Parathyroid adenoma (tissue), 2 donors: ENCODE results near the gene CTXN1.
A peak's percentile ranks its signal among the peaks of the same experiment; 100 is the strongest.
"Not testable (repeated sequence)": the region's sequence is repeated elsewhere in the genome, so short reads cannot be mapped to it uniquely, and the experiment has no call there.

Experiments
- H2AFZ ChIP-seq: fragments of 300-600 bp; sonication (generic); one replicate; pipeline ENCODE4 v1.7.0; 2017; ENCODE audit warnings: antibody characterized with exemption, mild to moderate bottlenecking
- H3K27ac ChIP-seq: fragments of 300-600 bp; sonication (generic); one replicate; pipeline ENCODE4 v1.7.0; 2017
- H3K27me3 ChIP-seq: fragments of 300-600 bp; sonication (generic); one replicate; pipeline ENCODE4 v1.7.0; 2017; ENCODE audit warnings: low read length; ENCODE audit not compliant: control insufficient read depth, insufficient read depth
- H3K36me3 ChIP-seq: fragments of 300-600 bp; sonication (generic); one replicate; pipeline ENCODE4 v1.7.0; 2017; ENCODE audit warnings: low read length; ENCODE audit not compliant: control insufficient read depth, insufficient read depth
- H3K4me1 ChIP-seq: fragments of 300-600 bp; sonication (generic); one replicate; pipeline ENCODE4 v1.7.0; 2017; ENCODE audit warnings: control low read depth
- H3K4me2 ChIP-seq: fragments of 300-600 bp; sonication (generic); one replicate; pipeline ENCODE4 v1.7.0; 2017; ENCODE audit warnings: low read length
- H3K4me3 ChIP-seq: fragments of 300-600 bp; sonication (generic); one replicate; pipeline ENCODE4 v1.7.0; 2017; ENCODE audit warnings: low read depth, low read length
- H3K79me2 ChIP-seq: fragments of 300-600 bp; sonication (generic); one replicate; pipeline ENCODE4 v1.7.0; 2017; ENCODE audit warnings: control low read depth
- H3K9ac ChIP-seq: fragments of 300-600 bp; sonication (generic); one replicate; pipeline ENCODE4 v1.7.0; 2017; ENCODE audit warnings: mild to moderate bottlenecking
- H3K9me3 ChIP-seq: fragments of 300-600 bp; sonication (generic); one replicate; pipeline ENCODE4 v1.7.0; 2017; ENCODE audit warnings: low read length; ENCODE audit not compliant: control insufficient read depth
- CTCF ChIP-seq: fragments of 300-600 bp; sonication (generic); IDR thresholded peaks from one replicate; pipeline ENCODE4 v1.7.0; 2017; ENCODE audit warnings: antibody characterized with exemption, mild to moderate bottlenecking
- donor health status: primary hyperparathyroidism.

The CTXN1 gene

DNA sequence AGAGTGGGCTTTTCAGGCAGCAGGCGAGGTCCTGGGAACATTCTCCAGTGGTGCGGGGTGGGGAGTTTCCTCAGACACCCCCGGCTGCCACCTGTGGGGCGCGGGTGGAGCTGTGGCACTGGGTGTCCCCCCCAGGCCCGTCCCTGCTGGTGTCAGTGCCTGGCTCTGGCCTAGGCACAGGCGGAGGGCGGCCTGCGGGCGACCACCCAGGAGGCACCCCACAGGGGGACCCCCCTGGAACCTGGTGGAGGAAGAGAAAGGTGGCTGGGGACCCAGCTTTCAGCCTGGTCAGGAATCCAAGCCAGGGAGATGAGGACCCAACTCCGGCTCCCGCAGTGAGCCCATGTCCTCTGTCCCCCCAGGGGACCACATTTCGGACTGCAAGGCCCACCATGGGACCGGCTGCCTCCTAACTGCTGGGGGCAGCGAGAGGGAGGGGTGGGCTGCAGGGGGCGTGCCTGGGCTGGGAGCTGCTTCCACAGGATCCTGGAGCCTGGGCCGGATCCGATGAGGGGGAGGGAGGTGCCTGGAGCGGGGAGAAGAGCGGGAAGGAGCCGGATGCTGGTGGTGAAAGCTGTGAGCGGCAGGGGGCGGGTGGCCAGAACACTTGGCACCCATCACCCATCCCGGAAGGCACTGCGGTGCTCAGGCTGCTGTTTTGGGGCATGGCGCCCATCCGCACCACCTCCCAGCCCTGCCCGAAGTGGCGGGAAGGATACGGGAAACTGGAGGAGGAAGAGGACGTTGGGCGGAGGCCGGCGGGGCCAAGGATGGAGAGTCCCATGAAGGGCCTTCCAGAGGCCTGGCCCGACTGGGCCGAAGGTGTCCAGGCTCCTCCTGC, 5.5 kb upstream of the CTXN1 start:
- Histone ChIP-seq H3K4me3 (no peak overlapping the region), H3K9me3 (no peaks in the 10 kb centered on the region), H3K4me1 (peaks cover 4% of the 10 kb centered on the region), H2AFZ (no peak overlapping the region), H3K4me2 (no peak overlapping the region), H3K27me3 (no peaks in the 10 kb centered on the region), H3K27ac (no peak overlapping the region), H3K9ac (no peak overlapping the region), H3K79me2 (no peaks in the 10 kb centered on the region), H3K36me3 (no peaks in the 10 kb centered on the region)
- TF ChIP-seq CTCF: no peak

DNA sequence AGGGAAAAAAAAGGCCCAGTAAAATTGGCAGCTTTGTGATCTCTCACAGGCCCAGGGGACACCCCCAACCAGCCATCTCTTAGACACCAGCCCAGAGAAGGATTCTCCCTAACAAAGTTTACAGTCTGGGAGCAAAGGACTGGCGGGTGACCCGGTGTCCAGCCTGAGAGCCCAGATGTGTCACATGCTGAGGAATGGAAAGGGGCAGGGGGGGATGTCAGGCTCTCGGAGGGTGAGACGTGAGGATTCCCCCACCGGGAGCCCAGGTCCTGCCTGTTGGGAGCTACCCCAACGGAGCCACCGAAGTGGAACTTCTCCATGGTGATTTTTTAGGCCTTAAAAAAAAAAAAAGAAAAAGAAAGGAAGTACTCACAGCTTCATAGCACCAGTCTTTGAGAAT, 4.8 kb upstream of the CTXN1 start:
- Histone ChIP-seq H3K27me3 (no peaks in the 10 kb centered on the region), H3K36me3 (no peaks in the 10 kb centered on the region), H2AFZ (no peak overlapping the region), H3K4me3 (no peak overlapping the region), H3K4me2 (no peak overlapping the region), H3K79me2 (no peaks in the 10 kb centered on the region), H3K9ac (no peak overlapping the region), H3K9me3 (no peaks in the 10 kb centered on the region), H3K4me1 (peaks cover 7% of the 10 kb centered on the region), H3K27ac (no peak overlapping the region)
- no peak for TF ChIP-seq CTCF

GRCh38 chr19:7930030-7930429, 4.1 kb upstream of the CTXN1 start:
- H2AFZ ChIP-seq, H3K9ac ChIP-seq, H3K9me3 ChIP-seq, H3K4me2 ChIP-seq, H3K27me3 ChIP-seq, H3K4me3 ChIP-seq, H3K36me3 ChIP-seq, H3K4me1 ChIP-seq, H3K27ac ChIP-seq, H3K79me2 ChIP-seq: not testable (repeated sequence)

GRCh38 chr19:7928741-7929701, 3.1 kb upstream of the CTXN1 start:
- Histone ChIP-seq H3K27ac (no peak overlapping the region), H3K4me1 (peaks cover 7% of the 10 kb centered on the region)

More at GRCh38 chr19:7928741-7929701, 3.1 kb upstream of the CTXN1 start:
- TF ChIP-seq CTCF: peak; percentile 13
- no peaks in the 10 kb centered on the region for H3K36me3 ChIP-seq
- H3K27me3 ChIP-seq: no peaks in the 10 kb centered on the region
- no peaks in the 10 kb centered on the region for H3K79me2 ChIP-seq
- H3K4me2 ChIP-seq: peak overlapping the region; percentile 57
- peak overlapping the region; percentile 40 for H3K4me3 ChIP-seq
- no peak overlapping the region for H2AFZ ChIP-seq
- H3K9me3 ChIP-seq: no peaks in the 10 kb centered on the region
- no peak overlapping the region for H3K9ac ChIP-seq
